NB4 (cell line): Measurements from ENCODE around the gene HEMGN.
A peak's percentile ranks its signal among the peaks of the same experiment; 100 is the strongest.

Experiments
- DNase-seq: peaks from one replicate; pipeline ENCODE4 v3.0.0; 2010; ENCODE audit warnings: low read depth
- H3K4me3 ChIP-seq: one replicate; pipeline ENCODE4 v1.5.1; 2011; ENCODE audit warnings: mild to moderate bottlenecking, low read depth, low read length, moderate library complexity
- CTCF ChIP-seq: IDR thresholded peaks from one replicate; pipeline ENCODE4 v1.5.1; 2012; ENCODE audit warnings: low read depth, low read length
- MAX ChIP-seq: IDR thresholded peaks from 2 replicates; pipeline ENCODE4 v1.6.1; 2011; ENCODE audit warnings: low read depth, low read length
- MYC ChIP-seq: IDR thresholded peaks from 2 replicates; pipeline ENCODE4 v1.6.1; 2011; ENCODE audit warnings: low read depth, low read length
- POLR2A ChIP-seq: IDR thresholded peaks from 2 replicates; pipeline ENCODE4 v1.6.1; 2011; ENCODE audit warnings: mild to moderate bottlenecking; ENCODE audit not compliant: insufficient read length; ENCODE audit errors: extremely low read depth

HEMGN gene

GRCh38 chr9:97906236-97906831 is 31.6 kb downstream of the HEMGN start:
- no peak overlapping the region for H3K4me3 ChIP-seq
- peak; percentile 71 for DNase-seq
- TF ChIP-seq POLR2A (no peak), MYC (no peak), MAX (no peak), CTCF (no peak)

GRCh38 chr9:97905228-97905627 is 32.7 kb downstream of the HEMGN start:
- no peak for DNase-seq
- H3K4me3 ChIP-seq, result no peak overlapping the region
- TF ChIP-seq POLR2A (no peak), CTCF (no peak), MYC (no peak), MAX (no peak)

GRCh38 chr9:97904725-97905124 is 33.2 kb downstream of the HEMGN start:
- DNase-seq, result no peak
- H3K4me3 ChIP-seq, result no peak overlapping the region
- TF ChIP-seq MYC (no peak), CTCF (no peak), MAX (no peak), POLR2A (no peak)

GRCh38 chr9:97903177-97903576 is 34.8 kb downstream of the HEMGN start:
- TF ChIP-seq POLR2A, result no peak
- TF ChIP-seq CTCF, result no peak
- TF ChIP-seq MAX, result no peak
- TF ChIP-seq MYC, result no peak
- DNase-seq, result no peak

GRCh38 chr9:97900738-97901565 is 37.0 kb downstream of the HEMGN start:
- DNase-seq, result peak; percentile 54
- TF ChIP-seq POLR2A, result no peak
- peak; percentile 74 for TF ChIP-seq CTCF
- TF ChIP-seq MAX, result no peak
- TF ChIP-seq MYC, result no peak
- H3K4me3 ChIP-seq, result no peak overlapping the region

More at GRCh38 chr9:97903177-97903576, 34.8 kb downstream of the HEMGN start:
- no peak overlapping the region for H3K4me3 ChIP-seq
